Cardiac muscle cell (in vitro differentiated cells and primary cell): ENCODE results near the gene ERC2. TPM values are rescaled to one million over a fixed set of nuclear protein-coding genes. Genes with fewer than 3 reads are reported as not detected.

Source experiments
- DNase-seq, 2 donors: peaks; one replicate each; pipeline versions ENCODE4 v3.0.0 to v3.0.0-alpha.2; 2010 to 2017; ENCODE audit warnings: low read depth in 1 of 2, low spot score in 1 of 2
- H3K27ac ChIP-seq: fragments of 200-600 bp; sonication (generic); 2 replicates; pipeline ENCODE4 v1.5.1; 2016
- H3K27me3 ChIP-seq: fragments of 200-600 bp; sonication (generic); 2 replicates; pipeline ENCODE4 v1.6.0; 2016; ENCODE audit warnings: control low read depth
- H3K36me3 ChIP-seq: fragments of 200-600 bp; sonication (generic); 2 replicates; pipeline ENCODE4 v1.5.1; 2016; ENCODE audit warnings: control low read depth
- H3K4me1 ChIP-seq: fragments of 200-600 bp; sonication (generic); 2 replicates; pipeline ENCODE4 v1.8.1; 2017; ENCODE audit warnings: low read depth, mild to moderate bottlenecking, mixed run types
- H3K4me3 ChIP-seq: fragments of 200-600 bp; sonication (generic); 2 replicates; pipeline ENCODE4 v1.5.1; 2016; ENCODE audit warnings: mild to moderate bottlenecking
- H3K9me3 ChIP-seq: fragments of 200-600 bp; sonication (generic); 2 replicates; pipeline ENCODE4 v1.5.1; 2017; ENCODE audit warnings: low read depth, mild to moderate bottlenecking, control low read depth
- CTCF ChIP-seq: IDR thresholded peaks from 2 replicates; pipeline ENCODE4 v1.5.1; 2012; ENCODE audit warnings: low read depth, mild to moderate bottlenecking, low read length
- polyA plus RNA-seq: library from polyadenylated mRNA; unstranded; fragments of >200 nt; fragmentation: Nextera tagmentation; extraction: Ambion mirVana; gene quantifications from 2 replicates; pipeline ENCODE4 v1.2.1, GENCODE V29; 2016
- total RNA-seq: library from RNA; depleted of rRNA; stranded (reverse); fragments of >200 nt; gene quantifications from 2 replicates; pipeline ENCODE4 v1.2.3, GENCODE V29; 2016

ERC2 gene
- total and polyA plus RNA-seq, 2 experiments from 2014 or later, result 18.1 to 29.0 TPM

GRCh38 chr3:56363720-56364119 lies 104.5 kb downstream of the ERC2 start:
- Histone ChIP-seq H3K36me3 (no peaks in the 10 kb centered on the region), H3K4me1 (peaks cover 31% of the 10 kb centered on the region), H3K4me3 (no peak overlapping the region), H3K27me3 (no peaks in the 10 kb centered on the region), H3K9me3 (no peaks in the 10 kb centered on the region), H3K27ac (no peak overlapping the region)
- no peak for DNase-seq
- TF ChIP-seq CTCF, result no peak

- TF ChIP-seq CTCF, result no peak
- no peak for DNase-seq
Observed at GRCh38 chr3:56361731-56362130, 106.5 kb downstream of the ERC2 start.

GRCh38 chr3:56357266-56357665 lies 111.0 kb downstream of the ERC2 start:
- Histone ChIP-seq H3K9me3 (no peaks in the 10 kb centered on the region), H3K27me3 (no peaks in the 10 kb centered on the region), H3K4me3 (no peak overlapping the region), H3K36me3 (no peaks in the 10 kb centered on the region), H3K4me1 (peaks cover 6% of the 10 kb centered on the region), H3K27ac (peak overlapping the region; percentile 79)
- DNase-seq, result peak in 1 of 2 donors; percentile 33
- no peak for TF ChIP-seq CTCF

More at GRCh38 chr3:56361731-56362130, 106.5 kb downstream of the ERC2 start:
- no peak overlapping the region for H3K4me3 ChIP-seq
- no peak overlapping the region for H3K27ac ChIP-seq
- no peaks in the 10 kb centered on the region for H3K9me3 ChIP-seq
- no peaks in the 10 kb centered on the region for H3K27me3 ChIP-seq
- H3K4me1 ChIP-seq, result peaks cover 19% of the 10 kb centered on the region
- no peaks in the 10 kb centered on the region for H3K36me3 ChIP-seq

- H3K36me3 ChIP-seq, result no peaks in the 10 kb centered on the region
- H3K9me3 ChIP-seq, result no peaks in the 10 kb centered on the region
- H3K4me3 ChIP-seq, result no peak overlapping the region
- DNase-seq, result no peak
- peaks cover 6% of the 10 kb centered on the region for H3K4me1 ChIP-seq
- peak overlapping the region; percentile 79 for H3K27ac ChIP-seq
- no peaks in the 10 kb centered on the region for H3K27me3 ChIP-seq
- no peak for TF ChIP-seq CTCF
Observed at GRCh38 chr3:56356808-56357207, 111.5 kb downstream of the ERC2 start.

GRCh38 chr3:56355570-56356185 lies 112.6 kb downstream of the ERC2 start:
- no peak overlapping the region for H3K4me3 ChIP-seq
- H3K9me3 ChIP-seq, result no peaks in the 10 kb centered on the region
- peak in 1 of 2 donors; percentile 3 for DNase-seq
- no peak for TF ChIP-seq CTCF
- peaks cover 13% of the 10 kb centered on the region for H3K4me1 ChIP-seq
- no peaks in the 10 kb centered on the region for H3K27me3 ChIP-seq
- H3K36me3 ChIP-seq, result no peaks in the 10 kb centered on the region
- no peak overlapping the region for H3K27ac ChIP-seq
